Heart left ventricle (tissue), 16 donors: ENCODE measurements around the gene APOBEC3G. TPM values are rescaled to one million over a fixed set of nuclear protein-coding genes. Genes with fewer than 3 reads are reported as not detected.
"Not testable (repeated sequence)": the region's sequence is repeated elsewhere in the genome, so short reads cannot be mapped to it uniquely, and the experiment has no call there.

Experiments used
- ATAC-seq, 4 donors: fragments of 200-7000 bp; cut with Tn5 transposase; one replicate each; pipeline ENCODE4 v1.9.1; 2020 to 2022; ENCODE audit warnings: moderate library complexity in 4 of 4, mild to moderate bottlenecking in 3 of 4, moderate number of reproducible peaks in 1 of 4
- DNase-seq, 5 donors: peaks; one replicate each; pipeline ENCODE4 v3.0.0-alpha.2; 2020
- H3K27ac ChIP-seq, 12 donors: fragments of 200-600 bp; sonication (generic) in 4 of 12; one replicate each; pipeline versions ENCODE4 v1.5.0 to v1.8.0; 2016 to 2022; ENCODE audit warnings: mild to moderate bottlenecking in 2 of 12
- H3K27me3 ChIP-seq, 9 donors: fragments of 200-600 bp; sonication (generic) in 2 of 9; one replicate each; pipeline versions ENCODE4 v1.5.1 to v1.8.0; 2016 to 2022; ENCODE audit warnings: mild to moderate bottlenecking in 3 of 9
- H3K36me3 ChIP-seq, 9 donors: fragments of 200-600 bp; sonication (generic) in 2 of 9; one replicate each; pipeline versions ENCODE4 v1.5.0 to v1.8.0; 2018 to 2022; ENCODE audit warnings: mild to moderate bottlenecking in 2 of 9
- H3K4me1 ChIP-seq, 12 donors: fragments of 200-600 bp; sonication (generic) in 4 of 12; one replicate each; pipeline versions ENCODE4 v1.5.0 to v1.8.0; 2016 to 2022; ENCODE audit warnings: mild to moderate bottlenecking in 3 of 12
- H3K4me3 ChIP-seq, 12 donors: fragments of 200-600 bp; sonication (generic) in 4 of 12; one replicate each; pipeline versions ENCODE4 v1.5.0 to v1.8.0; 2017 to 2022; ENCODE audit warnings: mild to moderate bottlenecking in 9 of 12, moderate library complexity in 4 of 12
- H3K9me3 ChIP-seq, 12 donors: fragments of 200-600 bp; sonication (generic) in 4 of 12; one replicate each; pipeline versions ENCODE4 v1.5.0 to v1.8.0; 2016 to 2022; ENCODE audit warnings: mild to moderate bottlenecking in 1 of 12
- POLR2A ChIP-seq, 2 donors: fragments of 450-650 bp; IDR thresholded peaks; one replicate each; pipeline ENCODE4 v1.6.1; 2017; ENCODE audit warnings: antibody characterized with exemption in 2 of 2, mild to moderate bottlenecking in 2 of 2, moderate library complexity in 2 of 2
- WGBS, 4 donors: extraction: QIAGEN DNeasy Blood & Tissue Kit in 2 of 4; methylation state at CpG; one replicate each; pipeline versions ENCODE4 v1.1.5 to v1.1.7; 2013 to 2018; 5-methylcytosine and 5-hydroxymethylcytosine counted together
- intact Hi-C, 10 donors: fragments of 100-400 bp; cut with DNase I; formaldehyde crosslinking; loops; one replicate each; pipeline versions ENCODE4 v1.11.1 to v1.14.2; 2022
- polyA plus RNA-seq, 2 donors: library from polyadenylated mRNA; stranded (reverse); fragments of 200-250 nt; gene quantifications; one replicate each; pipeline ENCODE4 v1.2.3, GENCODE V29; 2013
- total RNA-seq, 9 donors: library from RNA; depleted of rRNA in 2 of 9; stranded (reverse); fragments of >200 nt in 2 of 9; fragmentation: NEBNext Ultra II Directional in 3 of 9; extraction: Animal tissue kit (Norgen Biotek cat#: 25700) in 3 of 9; gene quantifications; one replicate each; pipeline versions ENCODE4 v1.1.0 to v1.2.4, GENCODE V29; 2016 to 2023
- TF ChIP-seq, protein P1 (sequence below), 12 donors: fragments of 200-600 bp; sonication (generic) in 4 of 12; IDR thresholded peaks; one replicate each; pipeline versions ENCODE4 v1.5.0 to v1.8.0; 2018 to 2022; ENCODE audit warnings: antibody characterized with exemption in 12 of 12, mild to moderate bottlenecking in 5 of 12
- donor health status: ischemic (EF 13 %, LVEDD 7.1; RV severe dilation, severe dysfunction).
- donor health status: healthy with polysubstance abuse.
- donor health status: DM: no; HTN: yes; CAD: no.
- donor health status: DM: no; HTN: no; CAD: no.
- donor health status: ischemic (EF 25% LVEDD 6.9; RV normal size, moderate dysfunction).
- donor health status: ischemic (EF 25% LVEDD 5.7; RV mildly dilated, moderate dysfunction).
- donor health status: healthy.
- donor health status: DM: yes; HTN: yes; CAD: no.
- donor health status: ischemic (EF 35%, LVEDD 5.7; RV mildly dilated, moderate dysfunction).
- donor health status: nonischemic (EF 11% LVEDD 7.7; RV severe dilation, severe dysfunction).
- donor health status: DM: yes; HTN: yes; CAD: no.
- donor health status: PGD.
- donor health status: ischemic (EF 29% LVEDD 5.4; RV normal size, mild dysfunction).
- donor health status: nonischemic (EF 23%, LVEDD 6.1; RV moderate dilation, normal function).

Gene APOBEC3G
- total and polyA plus RNA-seq, 11 donors, result 1.8 to 21.9 (median 3.3) TPM

DNA sequence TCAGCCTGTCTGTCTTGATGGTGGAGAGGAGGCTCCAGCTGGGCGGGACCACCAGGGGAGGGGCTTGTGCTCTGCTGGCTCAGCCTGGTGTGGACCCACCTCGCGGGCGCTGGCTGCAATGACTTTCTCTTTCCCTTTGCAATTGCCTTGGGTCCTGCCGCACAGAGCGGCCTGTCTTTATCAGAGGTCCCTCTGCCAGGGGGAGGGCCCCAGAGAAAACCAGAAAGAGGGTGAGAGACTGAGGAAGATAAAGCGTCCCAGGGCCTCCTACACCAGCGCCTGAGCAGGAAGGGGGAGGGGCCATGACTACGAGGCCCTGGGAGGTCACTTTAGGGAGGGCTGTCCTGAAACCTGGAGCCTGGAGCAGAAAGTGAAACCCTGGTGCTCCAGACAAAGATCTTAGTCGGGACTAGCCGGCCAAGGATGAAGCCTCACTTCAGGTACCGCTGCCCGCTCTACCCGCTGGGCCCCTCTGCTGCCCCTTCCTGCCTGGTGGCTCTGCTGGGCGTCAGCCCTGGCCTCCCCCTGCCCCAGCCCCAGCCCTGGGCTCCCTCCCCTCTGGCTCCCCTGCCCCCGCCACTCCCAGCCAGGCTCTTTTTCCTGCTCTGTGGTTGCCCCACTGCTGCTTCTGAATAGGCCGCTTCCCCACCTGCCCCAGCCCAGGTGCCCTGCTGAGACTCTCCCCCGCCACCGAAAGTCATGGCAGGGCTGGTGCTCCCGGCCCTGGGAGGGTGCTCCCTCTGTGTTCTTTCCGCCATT, 36.4 kb upstream of the APOBEC3G start, which contains the start of gene APOBEC3F:
Gene APOBEC3F (plus strand): TSS at position 327 of the 759 bp plus-strand sequence. CDS start 97 bp downstream, at position 424.
- peak; percentile 89 to 96 (median 96) for ATAC-seq
- H3K27me3 ChIP-seq, intact Hi-C loops, H3K9me3 ChIP-seq: not testable (repeated sequence)
- H3K27ac ChIP-seq, result peak within 1 kb of the TSS; percentile 16 to 93 (median 84)
- peaks cover 0 to 12% (median 5%) of the 10 kb centered on the region in 9 donors for H3K36me3 ChIP-seq
- peaks cover 0 to 21% (median 8%) of the 10 kb centered on the region in 12 donors for H3K4me1 ChIP-seq
- peak within 1 kb of the TSS; percentile 47 to 89 (median 67) for H3K4me3 ChIP-seq
- DNase-seq, result peak; percentile 51 to 87 (median 59)
- TF ChIP-seq POLR2A (IDR thresholded peaks at IDR 0.05), result peak in 1 of 2 donors; percentile 55
- TF ChIP-seq, protein P1, sequence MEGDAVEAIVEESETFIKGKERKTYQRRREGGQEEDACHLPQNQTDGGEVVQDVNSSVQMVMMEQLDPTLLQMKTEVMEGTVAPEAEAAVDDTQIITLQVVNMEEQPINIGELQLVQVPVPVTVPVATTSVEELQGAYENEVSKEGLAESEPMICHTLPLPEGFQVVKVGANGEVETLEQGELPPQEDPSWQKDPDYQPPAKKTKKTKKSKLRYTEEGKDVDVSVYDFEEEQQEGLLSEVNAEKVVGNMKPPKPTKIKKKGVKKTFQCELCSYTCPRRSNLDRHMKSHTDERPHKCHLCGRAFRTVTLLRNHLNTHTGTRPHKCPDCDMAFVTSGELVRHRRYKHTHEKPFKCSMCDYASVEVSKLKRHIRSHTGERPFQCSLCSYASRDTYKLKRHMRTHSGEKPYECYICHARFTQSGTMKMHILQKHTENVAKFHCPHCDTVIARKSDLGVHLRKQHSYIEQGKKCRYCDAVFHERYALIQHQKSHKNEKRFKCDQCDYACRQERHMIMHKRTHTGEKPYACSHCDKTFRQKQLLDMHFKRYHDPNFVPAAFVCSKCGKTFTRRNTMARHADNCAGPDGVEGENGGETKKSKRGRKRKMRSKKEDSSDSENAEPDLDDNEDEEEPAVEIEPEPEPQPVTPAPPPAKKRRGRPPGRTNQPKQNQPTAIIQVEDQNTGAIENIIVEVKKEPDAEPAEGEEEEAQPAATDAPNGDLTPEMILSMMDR (IDR thresholded peaks at IDR 0.05), result peak in 2 of 12 donors; percentile 6 to 12
- WGBS, 4 donors, result 2 to 10% (median 3%) methylated on average over 8 to 19 of the region's 21 CpGs

DNA sequence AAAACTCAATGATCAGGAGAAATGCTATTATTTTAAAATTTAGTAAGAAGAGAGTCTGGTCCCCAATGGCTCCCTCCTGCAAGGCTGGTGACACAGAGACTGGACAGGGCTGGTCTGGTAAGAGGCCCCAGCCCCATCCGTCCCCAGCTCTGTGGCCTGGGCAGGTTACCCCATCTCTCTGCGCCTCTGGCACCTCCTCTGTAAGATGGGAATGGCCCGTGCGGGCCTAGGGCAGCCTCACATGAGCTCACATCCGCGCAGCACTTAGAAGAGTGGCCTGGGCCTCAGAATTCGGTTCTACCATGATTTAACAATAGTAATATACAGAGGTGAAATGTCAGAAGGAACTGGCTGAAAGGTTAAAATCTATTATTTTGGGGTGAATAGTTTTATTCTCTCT, 35.2 kb upstream of the APOBEC3G start:
- DNase-seq (no peak), ATAC-seq (no peak)
- Histone ChIP-seq H3K4me3 (peak overlapping the region in 4 of 12 donors; percentile 67 to 89 (median 74)), H3K4me1 (peaks cover 0 to 21% (median 8%) of the 10 kb centered on the region in 12 donors), H3K27ac (no peak overlapping the region), H3K9me3 (no peaks in the 10 kb centered on the region), H3K27me3 (no peaks in the 10 kb centered on the region), H3K36me3 (peaks cover 0 to 17% (median 5%) of the 10 kb centered on the region in 9 donors)
- WGBS, 4 donors, result 96 to 98% (median 97%) methylated on average over 7 of the region's 7 CpGs
- intact Hi-C loops, result no loop called here
- no peak for TF ChIP-seq POLR2A (IDR thresholded peaks at IDR 0.05)
- TF ChIP-seq, protein P1 (IDR thresholded peaks at IDR 0.05), result no peak

DNA sequence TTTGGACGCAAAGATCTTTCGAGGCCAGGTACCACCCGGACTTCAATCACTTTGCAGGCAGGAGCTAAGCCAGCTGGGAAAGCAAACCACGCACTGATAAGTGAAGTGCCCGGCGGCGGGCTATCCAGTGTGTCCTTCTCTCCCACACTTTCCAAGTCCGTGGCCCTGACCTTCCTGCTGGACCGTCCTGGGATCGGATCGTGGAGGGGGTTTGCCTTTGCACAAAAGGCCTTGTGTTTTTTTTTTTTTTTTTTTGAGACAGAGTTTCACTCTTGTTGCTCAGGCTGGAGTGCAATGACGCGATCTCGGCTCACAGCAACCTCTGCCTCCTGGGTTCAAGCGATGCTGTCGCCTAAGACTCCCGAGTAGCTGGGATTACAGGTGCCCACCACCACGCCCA, 34.0 kb upstream of the APOBEC3G start:
- intact Hi-C loops, ATAC-seq: not testable (repeated sequence)
- 85 to 91% (median 89%) methylated on average over 16 to 18 of the region's 18 CpGs for WGBS, 4 donors

DNA sequence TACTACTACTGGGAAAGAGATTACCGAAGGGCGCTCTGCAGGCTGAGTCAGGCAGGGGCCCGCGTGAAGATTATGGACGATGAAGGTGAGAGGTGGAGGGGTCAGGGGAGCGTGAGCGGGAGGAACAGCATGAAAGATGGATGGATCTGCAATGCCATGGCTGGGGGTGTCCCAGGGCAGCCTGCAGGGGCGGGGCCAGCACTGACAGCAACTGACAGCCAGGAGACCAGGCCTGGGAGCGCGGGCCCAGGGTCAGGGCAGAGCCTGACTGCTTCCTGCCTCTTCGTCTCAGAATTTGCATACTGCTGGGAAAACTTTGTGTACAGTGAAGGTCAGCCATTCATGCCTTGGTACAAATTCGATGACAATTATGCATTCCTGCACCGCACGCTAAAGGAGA, 31.9 kb upstream of the APOBEC3G start:
- intact Hi-C loops, ATAC-seq, H3K4me3 ChIP-seq, H3K27ac ChIP-seq, DNase-seq, H3K9me3 ChIP-seq, H3K27me3 ChIP-seq: not testable (repeated sequence)
- 80 to 92% (median 87%) methylated on average over 14 of the region's 14 CpGs for WGBS, 4 donors
- peaks cover 0 to 17% (median 5%) of the 10 kb centered on the region in 9 donors for H3K36me3 ChIP-seq
- peaks cover 0 to 15% (median 8%) of the 10 kb centered on the region in 12 donors for H3K4me1 ChIP-seq

More for the DNA sequence above, 34.0 kb upstream of the APOBEC3G start:
- H3K9me3 ChIP-seq, H3K27ac ChIP-seq, DNase-seq, H3K27me3 ChIP-seq, H3K4me3 ChIP-seq: not testable (repeated sequence)
- Histone ChIP-seq H3K36me3 (peaks cover 0 to 17% (median 5%) of the 10 kb centered on the region in 9 donors), H3K4me1 (peaks cover 0 to 21% (median 8%) of the 10 kb centered on the region in 12 donors)

DNA sequence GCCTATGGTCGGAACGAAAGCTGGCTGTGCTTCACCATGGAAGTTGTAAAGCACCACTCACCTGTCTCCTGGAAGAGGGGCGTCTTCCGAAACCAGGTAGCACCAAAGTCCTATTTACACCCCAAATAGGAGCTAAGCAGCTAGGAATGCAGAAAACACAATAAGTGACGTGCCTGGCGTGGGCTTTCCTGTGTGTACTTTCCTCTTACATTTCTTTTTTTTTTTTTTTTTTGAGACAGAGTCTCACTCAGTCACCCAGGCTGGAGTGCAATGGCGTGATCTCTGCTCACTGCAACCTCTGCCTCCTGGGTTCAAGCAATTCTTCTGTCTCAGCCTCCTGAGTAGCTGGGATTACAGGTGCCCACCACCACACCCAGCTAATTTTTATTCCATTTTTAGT, 27.6 kb upstream of the APOBEC3G start:
- H3K4me3 ChIP-seq, H3K4me1 ChIP-seq, H3K27me3 ChIP-seq, H3K27ac ChIP-seq, DNase-seq, intact Hi-C loops, ATAC-seq, H3K9me3 ChIP-seq: not testable (repeated sequence)
- peaks cover 0 to 11% (median 0%) of the 10 kb centered on the region in 9 donors for H3K36me3 ChIP-seq
- 88 to 94% (median 91%) methylated on average over 7 of the region's 7 CpGs for WGBS, 4 donors

DNA sequence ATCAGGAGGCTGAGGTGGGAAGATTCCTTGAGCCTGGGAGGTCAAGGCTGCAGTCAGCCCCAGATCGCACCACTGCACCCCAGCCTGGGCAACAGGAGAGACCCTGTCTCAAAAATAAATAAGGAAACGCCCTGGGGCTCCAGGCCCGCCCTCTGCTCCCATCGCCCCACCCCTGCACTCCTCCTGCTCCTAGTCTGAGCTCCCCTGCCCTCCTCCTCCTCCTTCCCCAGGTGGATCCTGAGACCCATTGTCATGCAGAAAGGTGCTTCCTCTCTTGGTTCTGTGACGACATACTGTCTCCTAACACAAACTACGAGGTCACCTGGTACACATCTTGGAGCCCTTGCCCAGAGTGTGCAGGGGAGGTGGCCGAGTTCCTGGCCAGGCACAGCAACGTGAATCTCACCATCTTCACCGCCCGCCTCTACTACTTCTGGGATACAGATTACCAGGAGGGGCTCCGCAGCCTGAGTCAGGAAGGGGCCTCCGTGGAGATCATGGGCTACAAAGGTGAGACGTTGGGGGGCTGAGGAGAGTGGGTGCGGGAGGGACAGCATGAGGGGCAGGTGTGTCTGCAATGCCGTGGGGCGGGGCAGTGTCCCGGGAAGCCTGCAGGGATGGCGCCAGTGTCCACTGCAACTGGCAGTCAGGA, 25.1 kb upstream of the APOBEC3G start:
- H3K4me1 ChIP-seq, H3K9me3 ChIP-seq, intact Hi-C loops, ATAC-seq, DNase-seq, H3K27ac ChIP-seq, H3K4me3 ChIP-seq, H3K36me3 ChIP-seq, H3K27me3 ChIP-seq: not testable (repeated sequence)
- 79 to 83% (median 83%) methylated on average over 9 to 17 of the region's 18 CpGs for WGBS, 4 donors
